ENCODE results near the gene TCHP.

- TF ChIP-seq, protein P1, sequence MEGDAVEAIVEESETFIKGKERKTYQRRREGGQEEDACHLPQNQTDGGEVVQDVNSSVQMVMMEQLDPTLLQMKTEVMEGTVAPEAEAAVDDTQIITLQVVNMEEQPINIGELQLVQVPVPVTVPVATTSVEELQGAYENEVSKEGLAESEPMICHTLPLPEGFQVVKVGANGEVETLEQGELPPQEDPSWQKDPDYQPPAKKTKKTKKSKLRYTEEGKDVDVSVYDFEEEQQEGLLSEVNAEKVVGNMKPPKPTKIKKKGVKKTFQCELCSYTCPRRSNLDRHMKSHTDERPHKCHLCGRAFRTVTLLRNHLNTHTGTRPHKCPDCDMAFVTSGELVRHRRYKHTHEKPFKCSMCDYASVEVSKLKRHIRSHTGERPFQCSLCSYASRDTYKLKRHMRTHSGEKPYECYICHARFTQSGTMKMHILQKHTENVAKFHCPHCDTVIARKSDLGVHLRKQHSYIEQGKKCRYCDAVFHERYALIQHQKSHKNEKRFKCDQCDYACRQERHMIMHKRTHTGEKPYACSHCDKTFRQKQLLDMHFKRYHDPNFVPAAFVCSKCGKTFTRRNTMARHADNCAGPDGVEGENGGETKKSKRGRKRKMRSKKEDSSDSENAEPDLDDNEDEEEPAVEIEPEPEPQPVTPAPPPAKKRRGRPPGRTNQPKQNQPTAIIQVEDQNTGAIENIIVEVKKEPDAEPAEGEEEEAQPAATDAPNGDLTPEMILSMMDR (IDR thresholded peaks at IDR 0.05; ENCODE audit: insufficient read depth, low read length, poor library complexity, severe bottlenecking), result no peak
- no peak for TF ChIP-seq EZH2phosphoT487 (conservative IDR thresholded peaks at IDR 0.05; ENCODE audit: low read length)
These were observed 11.7 kb upstream of the TCHP start for GRCh38 chr12:109888179-109889020.
